Stimulated activated CD8-positive, alpha-beta memory T cell treated with anti-CD3 and anti-CD28 coated beads, Interleukin-12 subunit alpha, Interleukin-12 subunit beta, amount 100 ng/mL, for 1 hour (primary cell): ENCODE results near the gene SPECC1L.

ENCODE experiments used
- DNase-seq: peaks from one replicate; pipeline ENCODE4 v3.0.0-alpha.2; 2020; ENCODE audit warnings: low read depth

The SPECC1L gene

GRCh38 chr22:24322522-24322921, 51.9 kb downstream of the SPECC1L start:
- no peak for DNase-seq

GRCh38 chr22:24323233-24323632, 52.6 kb downstream of the SPECC1L start:
- DNase-seq, result no peak

GRCh38 chr22:24323695-24324094, 53.1 kb downstream of the SPECC1L start:
- no peak for DNase-seq

GRCh38 chr22:24324137-24324536, 53.5 kb downstream of the SPECC1L start:
- DNase-seq, result no peak

- no peak for DNase-seq
Measured at GRCh38 chr22:24325105-24325757, 54.6 kb downstream of the SPECC1L start.

DNA sequence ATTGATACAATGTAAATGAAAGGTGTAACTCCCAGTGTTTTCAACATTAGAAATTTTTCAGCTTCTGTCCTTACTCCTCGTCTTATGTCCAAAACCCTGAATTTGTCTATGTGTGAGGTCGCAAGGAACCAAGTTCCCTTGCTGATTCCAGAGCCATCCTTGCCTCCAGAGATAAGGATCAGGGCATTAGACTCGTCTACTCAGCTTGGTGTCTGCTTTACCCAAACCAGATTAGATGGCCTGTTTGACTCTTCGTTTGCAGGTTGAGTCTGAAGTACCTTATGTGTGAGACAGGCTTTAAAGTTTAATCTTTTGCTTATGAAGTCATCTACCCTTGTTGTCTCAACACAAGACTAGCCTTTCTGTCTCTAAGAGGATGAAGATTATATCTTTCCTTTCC, 55.6 kb downstream of the SPECC1L start:
- DNase-seq, result no peak

DNA sequence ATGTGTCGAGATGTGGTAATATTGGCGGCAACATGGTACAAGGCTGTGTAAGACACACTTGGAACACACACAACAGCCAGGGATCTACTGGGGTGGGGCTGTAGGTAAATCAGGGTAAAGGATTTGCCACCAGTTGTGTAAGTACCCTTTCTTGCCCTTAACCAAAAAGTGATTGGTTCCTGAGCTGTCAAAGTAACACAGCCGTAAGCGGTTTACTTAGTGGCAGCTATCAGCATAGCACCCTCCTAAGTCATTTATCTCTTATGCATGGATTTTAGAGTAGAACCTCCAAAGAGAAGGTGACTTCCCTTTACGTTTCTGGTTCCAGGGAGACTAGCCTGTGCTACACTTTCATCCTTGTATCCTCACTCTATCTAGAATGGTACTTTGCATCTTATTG, 57.2 kb downstream of the SPECC1L start:
- DNase-seq, result no peak

- no peak for DNase-seq
Measured at GRCh38 chr22:24329453-24329852, 58.8 kb downstream of the SPECC1L start.

DNA sequence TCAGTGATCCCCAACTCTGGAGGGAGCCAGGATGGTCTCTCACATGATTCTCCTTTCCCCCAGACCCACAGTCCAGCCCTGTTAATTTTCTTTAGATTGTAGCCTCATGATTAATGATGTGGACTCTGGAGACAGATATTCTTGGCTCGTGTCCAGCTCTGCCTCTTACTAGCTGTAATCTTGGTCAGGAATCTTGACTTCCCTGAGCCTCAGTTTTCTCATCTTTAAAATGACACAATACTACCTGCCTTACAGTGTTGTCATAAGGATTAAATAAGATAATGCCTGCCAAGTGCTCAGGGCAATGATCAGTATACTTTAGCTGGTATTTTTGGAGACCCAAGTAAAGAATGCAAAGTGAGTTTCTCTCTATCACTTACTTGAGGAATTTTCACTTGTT, 60.0 kb downstream of the SPECC1L start:
- no peak for DNase-seq

- no peak for DNase-seq
Measured at GRCh38 chr22:24331468-24332440, 61.1 kb downstream of the SPECC1L start.

DNA sequence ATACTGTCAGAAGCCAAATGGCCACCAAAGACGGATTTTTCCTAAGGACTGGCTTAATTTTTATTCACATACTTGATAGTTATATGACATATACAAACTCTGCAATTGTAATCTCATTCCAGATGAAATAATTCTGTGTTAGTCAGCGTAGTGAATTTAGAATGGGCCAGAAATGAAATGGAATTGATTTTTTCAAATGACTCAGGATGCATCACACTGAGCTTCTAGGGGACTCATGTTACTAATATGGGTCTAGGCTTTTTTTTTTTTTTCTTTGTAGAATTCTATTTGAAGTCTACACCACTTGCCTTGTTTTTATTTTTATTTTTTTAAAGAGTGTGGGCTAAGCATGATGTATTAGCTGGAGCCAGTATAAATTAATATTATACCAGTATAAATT, 62.7 kb downstream of the SPECC1L start:
- DNase-seq, result no peak

GRCh38 chr22:24335496-24335895, 64.9 kb downstream of the SPECC1L start:
- no peak for DNase-seq

GRCh38 chr22:24337894-24338645, 67.4 kb downstream of the SPECC1L start:
- no peak for DNase-seq

DNA sequence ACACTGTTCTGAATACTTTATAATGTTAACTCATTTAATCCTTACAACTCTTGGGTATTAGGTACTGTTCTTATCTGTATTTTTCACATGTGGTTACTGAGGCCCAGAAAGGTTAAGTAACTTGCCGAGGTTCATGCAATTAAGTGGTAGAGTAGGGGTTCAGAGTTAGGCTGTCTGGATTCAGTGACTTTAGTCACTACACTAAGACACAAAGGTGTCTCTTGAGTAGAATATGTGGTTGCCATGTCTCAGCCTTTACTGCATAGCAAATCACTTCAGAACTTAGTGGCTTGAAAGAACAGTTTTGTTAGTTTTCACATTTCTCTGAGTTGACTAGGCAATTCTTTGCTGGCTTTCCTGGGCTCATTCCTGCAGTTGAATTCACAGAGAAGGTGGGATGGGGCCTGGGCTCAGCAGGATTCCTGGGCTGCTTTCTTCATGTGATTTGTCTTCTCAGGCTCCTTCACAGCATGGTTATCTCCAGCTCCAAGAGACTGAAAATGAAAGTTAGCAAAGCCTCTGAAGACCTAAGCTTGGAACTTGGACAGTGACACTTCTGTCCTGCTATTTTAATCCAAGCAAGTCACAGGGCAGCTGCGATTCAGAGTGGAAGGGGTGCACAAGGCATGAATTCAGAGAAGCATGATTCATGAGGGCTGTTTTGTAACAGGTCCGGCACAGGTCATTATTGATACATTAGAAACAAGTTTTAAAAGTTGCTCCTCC, 68.3 kb downstream of the SPECC1L start:
- no peak for DNase-seq

DNA sequence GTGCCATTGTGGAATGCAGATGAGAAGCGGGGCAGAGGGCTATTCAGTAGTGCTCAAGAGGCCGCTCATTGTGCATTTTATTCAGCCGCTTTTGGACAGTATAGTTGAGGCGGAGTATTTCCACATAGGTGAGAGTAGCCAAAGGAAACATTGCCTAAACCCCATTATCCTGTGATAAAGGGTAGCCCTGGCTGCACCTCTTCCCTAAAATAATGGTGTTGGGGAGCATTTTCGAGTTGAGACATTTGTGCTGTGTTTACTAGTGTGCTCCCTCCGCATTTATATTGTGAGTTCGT, 68.8 kb downstream of the SPECC1L start:
- no peak for DNase-seq

DNA sequence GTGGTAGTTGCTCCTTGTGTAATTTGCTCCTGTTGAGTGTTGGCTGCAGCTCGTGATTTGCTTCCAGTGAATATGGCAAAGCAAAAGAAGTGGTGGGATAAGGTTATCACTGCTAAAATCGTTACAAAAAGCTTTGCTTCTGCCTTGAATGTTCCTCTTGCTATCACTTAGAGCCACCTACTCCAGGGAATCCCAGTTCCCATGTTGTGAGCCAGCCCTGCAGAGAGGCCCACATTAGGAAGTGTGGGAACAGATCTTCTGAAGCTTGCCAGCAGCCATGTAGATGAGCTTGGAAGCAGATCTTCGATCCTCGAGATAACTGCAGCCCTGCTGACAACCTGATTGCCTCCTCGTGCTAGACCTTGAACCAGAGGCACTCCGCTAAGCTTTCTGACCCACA, 71.0 kb downstream of the SPECC1L start:
- no peak for DNase-seq

DNA sequence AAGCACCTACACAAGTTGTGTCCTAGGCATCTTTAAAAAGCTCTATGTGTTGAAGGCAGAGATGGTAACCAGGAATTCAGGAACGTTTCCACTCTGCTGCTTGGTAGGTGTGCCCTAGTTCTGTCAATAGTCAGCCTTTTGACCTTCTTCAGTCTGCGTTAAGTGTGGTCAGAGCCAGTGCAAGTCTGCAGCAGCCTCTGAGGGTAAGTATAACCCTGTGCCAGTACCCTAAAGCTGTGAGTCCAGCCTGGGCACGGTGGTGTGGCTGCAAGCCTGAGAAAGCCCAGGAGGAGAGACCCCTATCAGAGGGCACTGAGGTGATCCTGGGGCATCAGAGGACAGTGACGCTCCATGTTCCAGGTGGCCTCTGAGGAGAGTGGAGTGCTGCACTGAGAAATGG, 80.0 kb downstream of the SPECC1L start:
- no peak for DNase-seq

DNA sequence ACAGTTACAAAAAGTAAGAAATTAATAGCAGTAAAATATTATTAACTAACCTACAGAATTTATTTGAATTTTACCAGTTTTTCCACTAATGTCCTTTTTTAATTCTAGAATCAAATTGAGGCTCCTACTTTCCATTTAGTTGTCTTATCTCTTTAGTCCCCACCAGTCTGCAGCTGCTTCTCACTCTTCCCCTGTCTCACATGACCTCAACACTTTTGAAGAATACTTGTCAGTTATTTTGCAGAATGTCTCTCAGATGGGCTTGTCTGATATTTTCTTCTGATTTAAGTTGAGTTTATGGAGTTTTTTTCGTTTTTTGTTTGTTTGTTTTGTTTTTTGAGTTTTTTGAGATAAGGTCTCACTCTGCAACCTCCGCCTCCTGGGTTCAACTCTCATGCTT, 82.5 kb downstream of the SPECC1L start:
- no peak for DNase-seq

DNA sequence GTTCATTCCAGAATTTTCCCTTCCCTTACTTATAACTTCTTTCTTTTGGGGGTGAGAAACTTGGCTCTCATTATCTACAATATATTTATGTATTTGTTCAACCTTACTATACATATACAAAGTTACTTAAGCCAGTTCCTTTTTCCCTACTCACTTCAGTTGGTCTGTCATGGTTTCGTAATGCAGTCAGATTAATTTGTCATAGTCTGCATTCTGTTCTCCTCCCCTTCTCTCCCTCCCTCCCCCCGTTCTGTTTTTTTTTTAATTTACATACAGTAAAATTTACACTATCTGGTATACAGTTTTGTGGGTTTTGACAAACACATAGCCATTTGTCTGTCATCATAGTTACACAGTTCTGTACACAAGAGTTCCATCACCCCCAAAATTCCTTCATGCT, 84.9 kb downstream of the SPECC1L start:
- DNase-seq, result no peak

DNA sequence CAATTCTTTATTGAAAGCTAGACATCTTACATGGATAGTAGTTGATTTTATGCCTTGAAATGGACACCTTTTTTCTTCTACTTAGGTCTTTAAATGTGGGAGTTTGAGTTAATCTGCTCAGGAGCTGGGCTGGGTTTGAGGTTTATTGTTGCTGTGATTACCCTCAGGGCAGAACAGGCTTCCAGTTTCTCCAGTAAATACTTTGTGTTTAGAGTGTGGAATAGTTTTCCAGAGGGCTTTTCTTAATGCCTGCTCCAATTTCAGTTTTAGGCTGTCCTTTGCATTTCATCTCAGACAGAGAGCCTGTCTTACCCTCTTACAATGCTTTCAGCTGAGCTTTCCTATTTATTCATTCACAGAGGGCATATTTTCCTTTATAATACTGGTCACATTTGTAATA, 86.9 kb downstream of the SPECC1L start:
- no peak for DNase-seq

GRCh38 chr22:24358105-24358836, 87.6 kb downstream of the SPECC1L start:
- DNase-seq, result no peak
